Endothelial cell of umbilical vein (primary cell): ENCODE results near the gene PYHIN1. TPM values are rescaled to one million over a fixed set of nuclear protein-coding genes. Genes with fewer than 3 reads are reported as not detected.
A peak's percentile ranks its signal among the peaks of the same experiment; 100 is the strongest.

Experiments used
- BruUV-seq: library from RNA; stranded (reverse); fragments of 400-500 nt; replicated peaks from 2 replicates; lab custom pipeline; 2021; lab: Mats Ljungman, UMichigan
- CTCF ChIA-PET: fragments of 300-600, 350-600 bp; sonication (Branson Sonifier 250); formaldehyde crosslinking; loops from one replicate; lab custom pipeline; 2021; ENCODE audit warnings: antibody characterized with exemption, inconsistent platforms; lab: Charles Lee
- POLR2A ChIA-PET: fragments of 300-600, 350-600 bp; sonication (Branson Sonifier 250); formaldehyde crosslinking; loops from one replicate; lab custom pipeline; 2021; ENCODE audit warnings: antibody characterized with exemption, inconsistent platforms; lab: Charles Lee
- DNase-seq: peaks from one replicate; pipeline ENCODE4 v3.0.0-alpha.2; 2011; ENCODE audit warnings: low read depth, low spot score
- FAIRE-seq: peaks from 2 replicates; lab custom pipeline; 2011; peaks lifted over from hg19 to GRCh38; lab: Jason Lieb, UNC
- H2AFZ ChIP-seq: 2 replicates; pipeline ENCODE4 v1.6.0; 2012; ENCODE audit warnings: low read depth, low read length, control low read depth, inconsistent platforms
- H3K27ac ChIP-seq: 2 replicates; pipeline ENCODE4 v1.5.1; 2011; ENCODE audit warnings: low read depth, mild to moderate bottlenecking, control low read depth, low read length, moderate library complexity; ENCODE audit not compliant: insufficient read depth
- H3K27me3 ChIP-seq, 2 experiments: 2 replicates each; pipeline versions ENCODE4 v1.6.0 to v1.6.1; 2011; ENCODE audit warnings: low read length in 2 of 2, mixed read lengths in 1 of 2; ENCODE audit not compliant: control insufficient read depth in 2 of 2, insufficient read depth in 2 of 2
- H3K36me3 ChIP-seq, 2 experiments: 2 replicates in 1 of 2; 3 replicates in 1 of 2; pipeline ENCODE4 v1.5.1; 2011; ENCODE audit warnings: low read length in 2 of 2, mild to moderate bottlenecking in 1 of 2, moderate library complexity in 1 of 2; ENCODE audit not compliant: control insufficient read depth in 2 of 2, insufficient read depth in 2 of 2; ENCODE audit errors: extremely low read depth in 1 of 2
- H3K4me1 ChIP-seq: 3 replicates; pipeline ENCODE4 v1.5.1; 2011; ENCODE audit warnings: mild to moderate bottlenecking, low read length; ENCODE audit not compliant: control insufficient read depth, insufficient read depth; ENCODE audit errors: extremely low read depth
- H3K4me2 ChIP-seq: 2 replicates; pipeline ENCODE4 v1.6.1; 2011; ENCODE audit warnings: low read length, control low read depth, mixed read lengths; ENCODE audit not compliant: insufficient read depth
- H3K4me3 ChIP-seq, 3 experiments: fragments of 200-600 bp in 1 of 3; sonication (generic), shearing (Covaris generic) in 1 of 3; replicated peaks in 1 of 3; 2 replicates each; pipeline ENCODE4 v1.5.1; 2011 to 2016; ENCODE audit warnings: control low read depth in 3 of 3, low read length in 3 of 3, mild to moderate bottlenecking in 2 of 3, inconsistent platforms in 1 of 3, low read depth in 1 of 3, moderate library complexity in 1 of 3; ENCODE audit not compliant: insufficient read depth in 1 of 3
- H3K79me2 ChIP-seq: 2 replicates; pipeline ENCODE4 v1.6.0; 2012; ENCODE audit warnings: low read length, inconsistent platforms; ENCODE audit not compliant: control insufficient read depth, insufficient read depth
- H3K9ac ChIP-seq: replicated peaks from 2 replicates; pipeline ENCODE3; 2011; ENCODE audit warnings: low read length, control low read depth; ENCODE audit not compliant: insufficient read depth; ENCODE audit errors: extremely low read depth
- H3K9me1 ChIP-seq: replicated peaks from 3 replicates; pipeline ENCODE4 v1.6.0; 2011; ENCODE audit warnings: mild to moderate bottlenecking, low read length; ENCODE audit not compliant: control insufficient read depth, insufficient read depth; ENCODE audit errors: extremely low read depth
- H3K9me3 ChIP-seq: replicated peaks from 2 replicates; pipeline ENCODE4 v1.5.1; 2012; ENCODE audit warnings: low read length, inconsistent platforms; ENCODE audit not compliant: control insufficient read depth, insufficient read depth
- H4K20me1 ChIP-seq: replicated peaks from 2 replicates; pipeline ENCODE3; 2011; ENCODE audit warnings: mild to moderate bottlenecking, low read length; ENCODE audit not compliant: control insufficient read depth, insufficient read depth; ENCODE audit errors: extremely low read depth
- CTCF ChIP-seq, 2 donors: IDR thresholded peaks; 1 replicate in 1 of 2; 2 replicates in 1 of 2; pipeline ENCODE4 v1.5.1; 2011; ENCODE audit warnings: low read length in 2 of 2, mild to moderate bottlenecking in 2 of 2, moderate library complexity in 2 of 2, control low read depth in 1 of 2, inconsistent platforms in 1 of 2, low read depth in 1 of 2; ENCODE audit not compliant: insufficient read depth in 1 of 2; ENCODE audit errors: extremely low read depth in 1 of 2
- JUN ChIP-seq: IDR thresholded peaks from 2 replicates; pipeline ENCODE4 v1.6.1; 2011; ENCODE audit warnings: borderline replicate concordance, low read depth; ENCODE audit not compliant: insufficient read length, insufficient read depth
- MAX ChIP-seq: IDR thresholded peaks from 2 replicates; pipeline ENCODE4 v1.6.1; 2011; ENCODE audit not compliant: insufficient read depth, insufficient read length
- MYC ChIP-seq: IDR thresholded peaks from one replicate; pipeline ENCODE4 v1.6.1; 2011; ENCODE audit warnings: mild to moderate bottlenecking, low read depth, low read length
- POLR2A ChIP-seq: IDR thresholded peaks from 2 replicates; pipeline ENCODE4 v1.6.1; 2012; ENCODE audit warnings: low read depth, mild to moderate bottlenecking, control low read depth, low read length
- POLR2AphosphoS5 ChIP-seq: IDR thresholded peaks from 2 replicates; pipeline ENCODE4 v1.6.1; 2012; ENCODE audit warnings: low read depth, mild to moderate bottlenecking, control low read depth, low read length, moderate library complexity; ENCODE audit not compliant: insufficient read depth
- dilution Hi-C: fragments of 300-500 bp; cut with MboI; formaldehyde crosslinking; loops from one replicate; pipeline ENCODE4 v1.15.0; 2019; ENCODE audit warnings: low sequenced_read_pairs; ENCODE audit not compliant: extremely low pct_ligation_motif_present
- intact Hi-C: fragments of 100-400 bp; cut with micrococcal nuclease; formaldehyde crosslinking; loops from one replicate; pipeline ENCODE4 v1.10.0; 2022
- polyA plus RNA-seq, 4 experiments: library from polyadenylated mRNA; depleted of rRNA in 3 of 4; stranded (reverse) in 3 of 4; unstranded in 1 of 4; fragments of >200 nt; gene quantifications; 2 replicates each; pipeline versions ENCODE4 v1.2.1 to v1.2.3, GENCODE V29; 2011 to 2012; ENCODE audit warnings: missing spikeins in 1 of 4
- total RNA-seq: library from RNA; stranded (reverse); gene quantifications from 2 replicates; pipeline ENCODE4 v1.2.3, GENCODE V29; 2021

Gene PYHIN1
- total and polyA plus RNA-seq, 2 donors (not counting 3 experiments of a cell fraction or from before 2014, with no cell fraction given) = not detected

GRCh38 chr1:158998781-158999161 is 67.4 kb downstream of the PYHIN1 start:
- dilution Hi-C loops (no loop called here), intact Hi-C loops (loop anchor here (1.0 to 10.0 kb wide), 8 partner anchors 8 to 1036 kb away; partner anchors contain the start of gene PIGM)
- CTCF ChIA-PET = interaction anchor here (0.6 to 2.4 kb wide), 23 partner anchors 9 to 1977 kb away, joined by 3 to 96 read pairs (median 4); partner anchors contain the start of gene IFI16
- Histone ChIP-seq H3K4me3 (peak overlapping the region; percentile 36 to 78 (median 57)), H3K9ac (peak overlapping the region; percentile 59), H4K20me1 (no peaks in the 10 kb centered on the region), H3K4me2 (peak overlapping the region; percentile 93), H2AFZ (peak overlapping the region; percentile 93), H3K36me3 (no peaks in the 10 kb centered on the region), H3K9me1 (no peaks in the 10 kb centered on the region), H3K27ac (peak overlapping the region; percentile 85), H3K79me2 (no peaks in the 10 kb centered on the region), H3K9me3 (no peaks in the 10 kb centered on the region), H3K4me1 (peaks cover 26% of the 10 kb centered on the region), H3K27me3 (peaks cover 2% of the 10 kb centered on the region in 2 experiments)
- FAIRE-seq (peak; percentile 77), DNase-seq (peak; percentile 87)
- BruUV-seq = no TSS peak
- POLR2A ChIA-PET = interaction anchor here (1.0 kb wide), 1 partner anchor 795 kb away, joined by 4 read pairs; no protein-coding TSS in a partner anchor
- TF ChIP-seq MYC (no peak), MAX (no peak), JUN (no peak), CTCF (IDR thresholded peaks at IDR 0.05; ENCODE audit: extremely low read depth in 1 of 2, insufficient read depth in 1 of 2, low read depth in 1 of 2, low read length in 2 of 2) (peak; percentile 62 to 69), POLR2A (no peak), POLR2AphosphoS5 (no peak)
